Stomach (tissue), 9 donors: Measurements from ENCODE around the gene CYTH1. TPM values are rescaled to one million over a fixed set of nuclear protein-coding genes. Genes with fewer than 3 reads are reported as not detected.
A peak's percentile ranks its signal among the peaks of the same experiment; 100 is the strongest.

Experiments used
- DNase-seq, 2 donors: peaks; one replicate each; pipeline versions ENCODE4 v3.0.0 to v3.0.0-alpha.2; 2013 to 2019
- H3K27ac ChIP-seq, 5 donors: fragments of 200-600 bp in 4 of 5; sonication (generic) in 4 of 5; one replicate each; pipeline ENCODE4 v1.5.1; 2013 to 2019; ENCODE audit warnings: mild to moderate bottlenecking in 1 of 5, moderate library complexity in 1 of 5
- H3K27me3 ChIP-seq, 3 donors: fragments of 200-600 bp; sonication (generic); one replicate each; pipeline ENCODE4 v1.5.1; 2017 to 2019; ENCODE audit warnings: mixed run types in 1 of 3
- H3K36me3 ChIP-seq, 4 donors: fragments of 200-600 bp; sonication (generic); 1 replicate in 3 of 4; 2 replicates in 1 of 4; pipeline ENCODE4 v1.5.1; 2016 to 2019
- H3K4me1 ChIP-seq, 4 donors: fragments of 200-600 bp; sonication (generic); one replicate each; pipeline ENCODE4 v1.5.1; 2016 to 2019
- H3K4me3 ChIP-seq, 4 donors: fragments of 200-600 bp; sonication (generic) in 3 of 4; one replicate each; pipeline ENCODE4 v1.5.1; 2016 to 2019; ENCODE audit warnings: mild to moderate bottlenecking in 1 of 4
- H3K9me3 ChIP-seq, 4 donors: fragments of 200-600 bp; sonication (generic); one replicate each; pipeline ENCODE4 v1.5.1; 2016 to 2019
- EP300 ChIP-seq: sonication (generic); formaldehyde crosslinking; IDR thresholded peaks from one replicate; pipeline ENCODE4 v1.6.1; 2017; ENCODE audit warnings: antibody characterized with exemption
- POLR2A ChIP-seq, 4 donors: fragments of 450-650 bp; IDR thresholded peaks; one replicate each; pipeline ENCODE4 v1.6.1; 2016; ENCODE audit warnings: antibody characterized with exemption in 4 of 4, control low read depth in 2 of 4, mild to moderate bottlenecking in 1 of 4, moderate library complexity in 1 of 4
- POLR2AphosphoS5 ChIP-seq, 3 donors: sonication (generic); formaldehyde crosslinking; IDR thresholded peaks; one replicate each; pipeline ENCODE4 v1.6.1; 2016; ENCODE audit warnings: antibody characterized with exemption in 3 of 3
- WGBS, 5 donors: extraction: QIAGEN DNeasy Blood & Tissue Kit in 3 of 5; methylation state at CpG; one replicate each; pipeline versions ENCODE4 v1.1.5 to v1.1.7; 2013 to 2018; 5-methylcytosine and 5-hydroxymethylcytosine counted together
- intact Hi-C: fragments of 100-400 bp; cut with DNase I; formaldehyde crosslinking; loops from one replicate; pipeline ENCODE4 v1.15.1; 2023; ENCODE audit warnings: low total_unique reads
- polyA plus RNA-seq, 3 donors: library from polyadenylated mRNA; stranded (reverse); fragments of 200-250 nt; gene quantifications; one replicate each; pipeline ENCODE4 v1.2.3, GENCODE V29; 2013
- total RNA-seq, 5 donors: library from RNA; depleted of rRNA; stranded (reverse); fragments of >200 nt; gene quantifications; one replicate each; pipeline versions ENCODE4 v1.1.0 to v1.2.3, GENCODE V29; 2014 to 2016
- TF ChIP-seq, protein P1 (sequence below), 7 experiments: fragments of 450-650 bp in 4 of 7; fragments of 200-600 bp in 3 of 7; sonication (generic) in 3 of 7; IDR thresholded peaks; one replicate each; pipeline ENCODE4 v1.5.1; 2016 to 2019; ENCODE audit warnings: antibody characterized with exemption in 7 of 7, control low read depth in 2 of 7, mild to moderate bottlenecking in 1 of 7
- donor health status: healthy with polysubstance abuse.
- donor health status: Bipolar disorder and iron deficiency.
- donor health status: healthy.

The CYTH1 gene
- total and polyA plus RNA-seq, 8 donors = 29.6 to 137 (median 55.9) TPM

DNA sequence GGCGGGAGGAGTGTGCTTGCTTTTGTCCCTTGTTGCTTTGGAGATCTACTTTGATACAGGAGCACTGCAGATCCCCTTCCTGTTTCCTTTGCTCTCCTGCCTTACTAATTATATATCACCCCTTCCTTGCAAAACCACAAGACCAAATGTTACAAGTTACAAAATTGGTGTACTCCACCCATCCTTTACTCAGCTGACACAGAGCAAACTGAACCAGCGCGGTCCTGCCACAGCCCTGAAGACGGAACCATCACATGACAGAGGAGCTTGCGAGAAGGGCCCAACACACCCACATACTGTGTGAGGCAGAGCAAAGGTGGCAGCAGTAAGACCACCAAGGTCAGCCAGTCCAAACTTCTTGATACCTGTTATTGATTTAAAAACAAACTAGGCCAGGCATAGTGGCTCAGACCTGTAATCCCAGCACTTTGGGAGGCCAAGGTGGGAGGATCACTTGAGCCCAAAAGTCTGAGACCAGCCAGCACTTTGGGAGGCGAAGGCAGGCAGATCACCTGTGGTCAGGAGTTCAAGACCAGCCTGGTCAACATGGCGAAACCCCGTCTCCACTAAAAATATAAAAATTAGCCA, 33.2 kb downstream of the CYTH1 start:
- Histone ChIP-seq H3K4me3 (no peak overlapping the region), H3K4me1 (peaks cover 57 to 91% (median 72%) of the 10 kb centered on the region in 4 donors), H3K27me3 (no peaks in the 10 kb centered on the region), H3K36me3 (no peaks in the 10 kb centered on the region), H3K9me3 (no peaks in the 10 kb centered on the region), H3K27ac (peak overlapping the region; percentile 5 to 84 (median 74))
- TF ChIP-seq POLR2AphosphoS5 (IDR thresholded peaks at IDR 0.05) (peak in 2 of 3 donors; percentile 55 to 59), EP300 (no peak)
- DNase-seq = peak; percentile 62 to 83
- intact Hi-C loops = no loop called here
- 52 to 64% (median 55%) methylated on average over 8 of the region's 8 CpGs for WGBS, 5 donors

DNA sequence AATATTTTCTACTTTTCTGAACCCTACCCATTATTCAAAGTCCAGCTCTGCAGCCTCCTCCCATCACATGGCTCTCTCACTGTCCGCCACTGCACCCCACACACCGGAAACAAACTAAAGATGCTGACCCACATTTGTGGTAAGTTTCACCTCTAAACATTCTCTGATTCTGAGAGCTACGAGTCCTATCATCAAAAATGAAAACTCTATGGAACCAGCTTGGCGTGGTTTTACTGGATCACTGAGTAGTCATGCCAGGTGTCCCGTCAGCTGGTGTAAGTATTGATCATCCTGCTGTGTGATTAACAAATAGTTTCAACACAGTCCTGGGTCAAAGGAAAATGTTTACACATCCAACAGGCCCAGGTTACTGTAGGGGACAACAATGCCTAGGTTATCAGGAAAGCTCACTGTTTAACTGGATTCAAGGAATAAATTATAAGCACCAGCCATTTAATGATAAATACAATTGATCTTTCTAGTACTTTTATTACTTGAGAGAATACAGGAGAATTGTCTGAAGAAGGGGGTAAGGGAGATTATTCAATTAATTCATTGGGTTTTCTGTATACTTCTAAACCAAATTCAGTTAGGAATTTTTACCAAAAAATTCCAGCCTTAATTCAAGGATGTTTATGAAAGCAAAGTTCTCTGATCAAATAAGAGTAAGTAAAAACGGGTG, 33.9 kb downstream of the CYTH1 start:
- no peak overlapping the region for H3K4me3 ChIP-seq
- TF ChIP-seq, protein P1, sequence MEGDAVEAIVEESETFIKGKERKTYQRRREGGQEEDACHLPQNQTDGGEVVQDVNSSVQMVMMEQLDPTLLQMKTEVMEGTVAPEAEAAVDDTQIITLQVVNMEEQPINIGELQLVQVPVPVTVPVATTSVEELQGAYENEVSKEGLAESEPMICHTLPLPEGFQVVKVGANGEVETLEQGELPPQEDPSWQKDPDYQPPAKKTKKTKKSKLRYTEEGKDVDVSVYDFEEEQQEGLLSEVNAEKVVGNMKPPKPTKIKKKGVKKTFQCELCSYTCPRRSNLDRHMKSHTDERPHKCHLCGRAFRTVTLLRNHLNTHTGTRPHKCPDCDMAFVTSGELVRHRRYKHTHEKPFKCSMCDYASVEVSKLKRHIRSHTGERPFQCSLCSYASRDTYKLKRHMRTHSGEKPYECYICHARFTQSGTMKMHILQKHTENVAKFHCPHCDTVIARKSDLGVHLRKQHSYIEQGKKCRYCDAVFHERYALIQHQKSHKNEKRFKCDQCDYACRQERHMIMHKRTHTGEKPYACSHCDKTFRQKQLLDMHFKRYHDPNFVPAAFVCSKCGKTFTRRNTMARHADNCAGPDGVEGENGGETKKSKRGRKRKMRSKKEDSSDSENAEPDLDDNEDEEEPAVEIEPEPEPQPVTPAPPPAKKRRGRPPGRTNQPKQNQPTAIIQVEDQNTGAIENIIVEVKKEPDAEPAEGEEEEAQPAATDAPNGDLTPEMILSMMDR (IDR thresholded peaks at IDR 0.05) = no peak
- no peak for TF ChIP-seq POLR2A (IDR thresholded peaks at IDR 0.05)
- TF ChIP-seq EP300 = no peak
- no peak for TF ChIP-seq POLR2AphosphoS5 (IDR thresholded peaks at IDR 0.05)
- intact Hi-C loops = no loop called here
- peak overlapping the region; percentile 5 to 84 (median 74) for H3K27ac ChIP-seq
- no peaks in the 10 kb centered on the region for H3K36me3 ChIP-seq
- no peak for DNase-seq
- peaks cover 57 to 85% (median 70%) of the 10 kb centered on the region in 4 donors for H3K4me1 ChIP-seq
- H3K9me3 ChIP-seq = no peaks in the 10 kb centered on the region
- WGBS, 5 donors = 30 to 43% (median 36%) methylated on average over 6 of the region's 6 CpGs
- H3K27me3 ChIP-seq = no peaks in the 10 kb centered on the region

DNA sequence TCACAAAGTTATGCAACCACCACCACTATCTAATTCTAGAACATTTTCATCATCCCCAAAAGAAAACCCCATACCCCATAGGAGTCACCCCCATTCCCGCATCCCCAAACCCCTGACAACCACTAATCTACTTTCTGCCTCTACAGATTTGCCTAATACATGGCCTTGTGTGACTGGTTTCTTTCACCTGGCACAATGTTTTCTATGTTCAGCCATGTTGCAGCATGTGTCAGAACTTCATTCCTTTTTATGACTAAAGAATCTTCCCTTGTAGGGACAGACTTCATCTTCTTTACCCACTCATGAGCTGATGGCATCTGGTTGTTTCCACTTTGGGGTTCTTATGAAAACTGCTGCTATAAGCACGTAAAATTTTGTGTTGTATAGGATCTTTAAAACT, 34.6 kb downstream of the CYTH1 start:
- Histone ChIP-seq H3K4me1 (peaks cover 50 to 79% (median 68%) of the 10 kb centered on the region in 4 donors), H3K36me3 (no peaks in the 10 kb centered on the region), H3K27me3 (no peaks in the 10 kb centered on the region), H3K27ac (peak overlapping the region in 4 of 5 donors; percentile 5 to 84 (median 77)), H3K9me3 (no peaks in the 10 kb centered on the region), H3K4me3 (no peak overlapping the region)
- intact Hi-C loops = no loop called here
- 80 to 87% (median 80%) methylated on average over 2 of the region's 2 CpGs for WGBS, 5 donors
- TF ChIP-seq EP300 = no peak
- no peak for TF ChIP-seq POLR2A (IDR thresholded peaks at IDR 0.05)
- TF ChIP-seq, protein P1 (IDR thresholded peaks at IDR 0.05) = no peak
- TF ChIP-seq POLR2AphosphoS5 (IDR thresholded peaks at IDR 0.05) = peak in 1 of 3 donors; percentile 15
- DNase-seq = no peak

DNA sequence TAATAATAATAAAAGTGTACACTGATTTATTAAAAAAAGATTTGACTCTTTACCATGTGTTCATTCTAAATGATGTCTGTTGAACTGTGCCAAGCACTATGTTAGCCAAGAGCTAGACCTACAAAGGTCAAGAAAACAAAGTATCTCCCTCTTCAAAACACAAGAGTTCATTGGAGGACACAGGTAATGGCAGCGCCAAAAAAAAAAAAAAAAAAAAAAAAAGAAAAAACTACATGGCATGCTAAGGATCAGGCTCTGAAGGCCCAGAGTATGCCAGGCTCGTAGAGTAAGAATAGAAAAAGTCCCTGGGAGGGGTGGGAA, 35.2 kb downstream of the CYTH1 start:
- WGBS, 5 donors = 27 to 60% (median 43%) methylated on average over 1 to 2 of the region's 2 CpGs
- H3K4me3 ChIP-seq = no peak overlapping the region
- intact Hi-C loops = no loop called here
- H3K4me1 ChIP-seq = peaks cover 47 to 79% (median 68%) of the 10 kb centered on the region in 4 donors
- TF ChIP-seq, protein P1 (IDR thresholded peaks at IDR 0.05) = no peak
- TF ChIP-seq POLR2A (IDR thresholded peaks at IDR 0.05) = no peak
- no peak for TF ChIP-seq POLR2AphosphoS5 (IDR thresholded peaks at IDR 0.05)
- no peak for TF ChIP-seq EP300
- no peaks in the 10 kb centered on the region for H3K27me3 ChIP-seq
- no peaks in the 10 kb centered on the region for H3K36me3 ChIP-seq
- peak overlapping the region in 3 of 5 donors; percentile 74 to 84 (median 80) for H3K27ac ChIP-seq
- DNase-seq = no peak
- no peaks in the 10 kb centered on the region for H3K9me3 ChIP-seq
